Measurements from ENCODE around the gene RNF166.
"Not testable (repeated sequence)": the region's sequence is repeated elsewhere in the genome, so short reads cannot be mapped to it uniquely, and the experiment has no call there.

Gene RNF166

GRCh38 chr16:88672776-88673175 lies 33.4 kb downstream of the RNF166 start:
- H3K4me3 ChIP-seq (replicated peaks in 1 of 2; ENCODE audit: low read depth in 2 of 2, low read length in 2 of 2), result no peak overlapping the region
- TF ChIP-seq CTCF (IDR thresholded peaks at IDR 0.05; ENCODE audit: low read depth, low read length), result no peak
- DNase-seq (ENCODE audit: low read depth in 2 of 2), result no peak

- DNase-seq (ENCODE audit: low read depth in 2 of 2), result no peak
- no peak for TF ChIP-seq CTCF (IDR thresholded peaks at IDR 0.05; ENCODE audit: low read depth, low read length)
- H3K4me3 ChIP-seq (replicated peaks in 1 of 2; ENCODE audit: low read depth in 2 of 2, low read length in 2 of 2), result no peak overlapping the region
These were observed 34.4 kb downstream of the RNF166 start for GRCh38 chr16:88671806-88672205.

- peak in 1 of 2 donors; percentile 43 for DNase-seq (ENCODE audit: low read depth in 2 of 2)
- no peak for TF ChIP-seq CTCF (IDR thresholded peaks at IDR 0.05; ENCODE audit: low read depth, low read length)
- H3K4me3 ChIP-seq (replicated peaks in 1 of 2; ENCODE audit: low read depth in 2 of 2, low read length in 2 of 2), result no peak overlapping the region
These were observed 36.2 kb downstream of the RNF166 start for GRCh38 chr16:88669980-88670379.

GRCh38 chr16:88669493-88669892 lies 36.7 kb downstream of the RNF166 start:
- DNase-seq (ENCODE audit: low read depth in 2 of 2); H3K4me3 ChIP-seq (replicated peaks in 1 of 2; ENCODE audit: low read depth in 2 of 2, low read length in 2 of 2): not testable (repeated sequence)

GRCh38 chr16:88667461-88667860 lies 38.7 kb downstream of the RNF166 start:
- TF ChIP-seq CTCF (IDR thresholded peaks at IDR 0.05; ENCODE audit: low read depth, low read length), result peak; percentile 26
- DNase-seq (ENCODE audit: low read depth in 2 of 2), result peak in 1 of 2 donors; percentile 32
- H3K4me3 ChIP-seq (replicated peaks in 1 of 2; ENCODE audit: low read depth in 2 of 2, low read length in 2 of 2), result no peak overlapping the region

GRCh38 chr16:88665570-88665969 lies 40.6 kb downstream of the RNF166 start:
- no peak for DNase-seq (ENCODE audit: low read depth in 2 of 2)
- no peak for TF ChIP-seq CTCF (IDR thresholded peaks at IDR 0.05; ENCODE audit: low read depth, low read length)
- no peak overlapping the region for H3K4me3 ChIP-seq (replicated peaks in 1 of 2; ENCODE audit: low read depth in 2 of 2, low read length in 2 of 2)

- TF ChIP-seq CTCF (IDR thresholded peaks at IDR 0.05; ENCODE audit: low read depth, low read length), result no peak
- no peak for DNase-seq (ENCODE audit: low read depth in 2 of 2)
These were observed 41.1 kb downstream of the RNF166 start for GRCh38 chr16:88665148-88665547.

More at GRCh38 chr16:88665148-88665547, 41.1 kb downstream of the RNF166 start:
- no peak overlapping the region for H3K4me3 ChIP-seq (replicated peaks in 1 of 2; ENCODE audit: low read depth in 2 of 2, low read length in 2 of 2)
